Spleen (tissue), 11 donors: Measurements from ENCODE around the gene CCDC83. TPM values are rescaled to one million over a fixed set of nuclear protein-coding genes. Genes with fewer than 3 reads are reported as not detected.

Experiments used
- DNase-seq: peaks from one replicate; pipeline ENCODE4 v3.0.0-alpha.2; 2020
- H3K27ac ChIP-seq, 8 donors: fragments of 200-600 bp; sonication (generic) in 7 of 8; 1 replicate in 4 of 8; 2 replicates in 4 of 8; pipeline versions ENCODE4 v1.5.0 to v1.8.0; 2016 to 2021; ENCODE audit warnings: inconsistent platforms in 4 of 8, mild to moderate bottlenecking in 4 of 8, moderate library complexity in 1 of 8
- H3K27me3 ChIP-seq, 7 donors: fragments of 200-600 bp; sonication (generic) in 6 of 7; replicated peaks in 1 of 7; 1 replicate in 4 of 7; 2 replicates in 3 of 7; pipeline versions ENCODE4 v1.5.0 to v1.8.0; 2016 to 2021; ENCODE audit warnings: inconsistent platforms in 3 of 7, mild to moderate bottlenecking in 1 of 7
- H3K36me3 ChIP-seq, 6 donors: fragments of 200-600 bp; sonication (generic) in 5 of 6; 1 replicate in 4 of 6; 2 replicates in 2 of 6; pipeline versions ENCODE4 v1.5.0 to v1.8.0; 2016 to 2021; ENCODE audit warnings: inconsistent platforms in 2 of 6
- H3K4me1 ChIP-seq, 6 donors: fragments of 200-600 bp; sonication (generic) in 5 of 6; 1 replicate in 3 of 6; 2 replicates in 3 of 6; pipeline versions ENCODE4 v1.5.0 to v1.8.0; 2016 to 2021; ENCODE audit warnings: inconsistent platforms in 3 of 6
- H3K4me3 ChIP-seq, 8 donors: fragments of 200-600 bp; sonication (generic) in 7 of 8; 1 replicate in 4 of 8; 2 replicates in 4 of 8; pipeline versions ENCODE4 v1.5.0 to v1.8.0; 2016 to 2021; ENCODE audit warnings: inconsistent platforms in 4 of 8, mild to moderate bottlenecking in 4 of 8, moderate library complexity in 2 of 8
- H3K9me3 ChIP-seq, 8 donors: fragments of 200-600 bp; sonication (generic) in 7 of 8; 1 replicate in 4 of 8; 2 replicates in 4 of 8; pipeline versions ENCODE4 v1.5.0 to v1.8.0; 2016 to 2021; ENCODE audit warnings: inconsistent platforms in 4 of 8
- CTCF ChIP-seq, 11 experiments: fragments of 200-600 bp in 7 of 11; fragments of 450-650 bp in 4 of 11; sonication (generic) in 4 of 11; IDR thresholded peaks in 8 of 11; conservative IDR thresholded peaks in 3 of 11; 1 replicate in 7 of 11; 2 replicates in 4 of 11; pipeline versions ENCODE4 v1.4.0 to v1.8.0; 2016 to 2021; ENCODE audit warnings: antibody characterized with exemption in 11 of 11, inconsistent platforms in 4 of 11, mild to moderate bottlenecking in 1 of 11
- POLR2A ChIP-seq, 3 donors: fragments of 450-650 bp; IDR thresholded peaks; one replicate each; pipeline ENCODE4 v1.5.1; 2017; ENCODE audit warnings: antibody characterized with exemption in 3 of 3, mild to moderate bottlenecking in 1 of 3
- POLR2AphosphoS5 ChIP-seq, 3 donors: sonication (generic); formaldehyde crosslinking; IDR thresholded peaks; one replicate each; pipeline ENCODE4 v1.5.1; 2017; ENCODE audit warnings: antibody characterized with exemption in 3 of 3
- whole genome bisulfite sequencing, 5 donors: extraction: QIAGEN DNeasy Blood & Tissue Kit in 3 of 5; methylation state at CpG; one replicate each; pipeline versions ENCODE4 v1.1.5 to v1.1.7; 2013 to 2018; 5-methylcytosine and 5-hydroxymethylcytosine counted together
- intact Hi-C: fragments of 100-400 bp; cut with DNase I; formaldehyde crosslinking; loops from one replicate; pipeline ENCODE4 v1.15.0; 2023; ENCODE audit warnings: low total_unique reads
- polyA plus RNA-seq, 3 donors: library from polyadenylated mRNA; stranded (reverse); fragments of 200-250 nt; gene quantifications; one replicate each; pipeline ENCODE4 v1.2.1, GENCODE V29; 2013
- total RNA-seq, 7 donors: library from RNA; depleted of rRNA in 3 of 7; stranded (reverse); fragments of >200 nt in 3 of 7; fragmentation: NEBNext Ultra II Directional in 4 of 7; extraction: Animal tissue kit (Norgen Biotek cat#: 25700) in 4 of 7; gene quantifications; one replicate each; pipeline versions ENCODE4 v1.1.0 to v1.2.1, GENCODE V29; 2016 to 2021
- donor health status: healthy with polysubstance abuse.
- donor health status: DM: no; HTN: no; CAD: no; lungs with moderate emphysema.
- donor health status: DM: no; HTN: no; CAD: no.
- donor health status: Bipolar disorder and iron deficiency.
- donor health status: healthy.
- donor health status: DM: no; HTN: no; CAD: no.
- donor health status: DM: yes; HTN: yes; CAD: no.

The CCDC83 gene
- total and polyA plus RNA-seq, 10 donors: not detected

- TF ChIP-seq CTCF (IDR thresholded peaks at IDR 0.05 in 8 of 11, conservative IDR thresholded peaks at IDR 0.05 in 3 of 11) (no peak), POLR2AphosphoS5 (IDR thresholded peaks at IDR 0.05) (no peak), POLR2A (IDR thresholded peaks at IDR 0.05) (no peak)
- intact Hi-C loops: no loop called here
- Histone ChIP-seq H3K9me3 (no peaks in the 10 kb centered on the region), H3K36me3 (no peaks in the 10 kb centered on the region), H3K27me3 (peaks cover 0 to 26% (median 14%) of the 10 kb centered on the region in 7 donors), H3K4me1 (peaks cover 7 to 30% (median 22%) of the 10 kb centered on the region in 6 donors), H3K4me3 (peak overlapping the region; percentile 43 to 88 (median 62)), H3K27ac (peak overlapping the region in 4 of 8 donors; percentile 59 to 83 (median 75))
- 78 to 82% (median 82%) methylated on average over 13 of the region's 13 CpGs for WGBS, 5 donors
- DNase-seq: no peak
These were observed 43.6 kb upstream of the CCDC83 start for GRCh38 chr11:85811624-85812023.

GRCh38 chr11:85813721-85814120 is 41.5 kb upstream of the CCDC83 start:
- H3K36me3 ChIP-seq: no peaks in the 10 kb centered on the region
- H3K27me3 ChIP-seq: peaks cover 0 to 26% (median 14%) of the 10 kb centered on the region in 7 donors
- intact Hi-C loops: no loop called here
- H3K4me3 ChIP-seq: no peak overlapping the region
- 90 to 94% (median 92%) methylated on average over 9 of the region's 9 CpGs for WGBS, 5 donors
- no peak for DNase-seq
- H3K4me1 ChIP-seq: peaks cover 7 to 30% (median 22%) of the 10 kb centered on the region in 6 donors
- no peak overlapping the region for H3K27ac ChIP-seq
- H3K9me3 ChIP-seq: no peaks in the 10 kb centered on the region
- no peak for TF ChIP-seq POLR2A (IDR thresholded peaks at IDR 0.05)
- TF ChIP-seq CTCF (IDR thresholded peaks at IDR 0.05 in 8 of 11, conservative IDR thresholded peaks at IDR 0.05 in 3 of 11): no peak
- TF ChIP-seq POLR2AphosphoS5 (IDR thresholded peaks at IDR 0.05): no peak

GRCh38 chr11:85815186-85815931 is 39.8 kb upstream of the CCDC83 start:
- no peak for DNase-seq
- TF ChIP-seq CTCF (IDR thresholded peaks at IDR 0.05 in 8 of 11, conservative IDR thresholded peaks at IDR 0.05 in 3 of 11) (no peak), POLR2AphosphoS5 (IDR thresholded peaks at IDR 0.05) (no peak), POLR2A (IDR thresholded peaks at IDR 0.05) (no peak)
- H3K4me1 ChIP-seq: peaks cover 0 to 16% (median 12%) of the 10 kb centered on the region in 6 donors
- WGBS, 5 donors: 68 to 80% (median 78%) methylated on average over 4 of the region's 4 CpGs
- no peak overlapping the region for H3K27ac ChIP-seq
- H3K9me3 ChIP-seq: no peaks in the 10 kb centered on the region
- H3K27me3 ChIP-seq: peaks cover 0 to 19% (median 8%) of the 10 kb centered on the region in 7 donors
- H3K36me3 ChIP-seq: no peaks in the 10 kb centered on the region
- no peak overlapping the region for H3K4me3 ChIP-seq
- intact Hi-C loops: no loop called here

- intact Hi-C loops: no loop called here
- Histone ChIP-seq H3K4me1 (peaks cover 0 to 12% (median 0%) of the 10 kb centered on the region in 6 donors), H3K27ac (no peak overlapping the region), H3K9me3 (no peaks in the 10 kb centered on the region), H3K4me3 (no peak overlapping the region), H3K27me3 (no peaks in the 10 kb centered on the region), H3K36me3 (no peaks in the 10 kb centered on the region)
- no peak for DNase-seq
- TF ChIP-seq CTCF (IDR thresholded peaks at IDR 0.05 in 8 of 11, conservative IDR thresholded peaks at IDR 0.05 in 3 of 11) (no peak), POLR2A (IDR thresholded peaks at IDR 0.05) (no peak), POLR2AphosphoS5 (IDR thresholded peaks at IDR 0.05) (no peak)
These were observed 35.7 kb upstream of the CCDC83 start for GRCh38 chr11:85819441-85819840.
